Kidney tubule cell (primary cell): ENCODE data around the gene HYPK.

Experiments
- DNase-seq: peaks from one replicate; pipeline ENCODE4 v3.0.0-alpha.2; 2018; ENCODE audit warnings: low spot score

Gene HYPK

DNA sequence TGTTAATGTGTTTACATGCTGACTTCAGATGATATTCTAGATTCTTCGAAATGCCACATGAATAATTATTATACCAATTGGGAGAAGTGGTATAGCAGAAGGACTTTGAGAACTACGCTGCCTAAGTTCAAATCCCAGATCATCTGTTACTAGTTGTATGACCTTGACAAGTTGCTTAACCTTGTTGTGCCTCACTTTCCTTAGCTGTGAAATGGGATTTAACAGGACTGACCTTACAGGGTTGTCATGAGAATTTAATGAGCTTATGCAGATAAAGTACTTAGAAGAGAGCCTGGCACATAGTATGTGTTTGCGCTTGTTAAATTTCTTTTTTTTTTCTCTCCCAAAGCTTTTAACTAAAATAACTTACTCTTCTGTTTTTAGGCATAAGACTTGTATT lies 50.9 kb downstream of the HYPK start:
- no peak for DNase-seq

GRCh38 chr15:43852607-43853006 lies 52.2 kb downstream of the HYPK start:
- no peak for DNase-seq
